ENCODE measurements around the gene CACNA1E.

The CACNA1E gene

DNA sequence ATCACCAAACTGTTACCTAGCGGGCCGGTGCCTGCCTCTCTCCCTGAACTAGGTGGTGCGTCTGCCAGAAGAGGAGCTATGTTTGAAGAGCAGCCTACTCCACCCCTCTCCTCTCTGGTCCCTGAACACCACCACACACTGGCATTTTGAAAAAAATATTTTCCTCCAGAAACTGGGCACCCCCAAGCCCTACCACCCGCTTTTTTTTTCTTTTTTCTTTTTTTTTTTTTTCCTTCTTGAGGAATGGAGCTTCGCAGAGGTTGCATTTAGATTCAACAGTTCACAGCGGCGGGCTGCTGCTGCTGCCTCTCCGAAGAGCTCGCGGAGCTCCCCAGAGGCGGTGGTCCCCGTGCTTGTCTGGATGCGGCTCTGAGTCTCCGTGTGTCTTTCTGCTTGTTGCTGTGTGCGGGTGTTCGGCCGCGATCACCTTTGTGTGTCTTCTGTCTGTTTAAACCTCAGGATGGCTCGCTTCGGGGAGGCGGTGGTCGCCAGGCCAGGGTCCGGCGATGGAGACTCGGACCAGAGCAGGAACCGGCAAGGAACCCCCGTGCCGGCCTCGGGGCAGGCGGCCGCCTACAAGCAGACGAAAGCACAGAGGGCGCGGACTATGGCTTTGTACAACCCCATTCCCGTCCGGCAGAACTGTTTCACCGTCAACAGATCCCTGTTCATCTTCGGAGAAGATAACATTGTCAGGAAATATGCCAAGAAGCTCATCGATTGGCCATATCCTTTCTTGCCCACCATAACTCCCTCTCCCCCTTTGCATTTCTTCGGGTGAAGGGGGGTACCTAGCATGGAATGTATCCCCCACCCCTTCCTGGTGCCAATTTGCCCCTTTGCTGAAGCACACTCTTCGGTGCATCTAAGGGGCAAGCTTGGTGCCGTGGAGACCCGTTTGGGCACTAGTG is at the start of gene CACNA1E:
Gene CACNA1E, plus strand, starts transcription at position 233 of the 911 bp plus-strand sequence. Its CDS starts 228 bp downstream, at position 461.
- no peak for DNase-seq (ENCODE audit: low read depth in 2 of 2)

- DNase-seq (ENCODE audit: low read depth in 2 of 2), result no peak
These were observed 49.4 kb upstream of the CACNA1E start for GRCh38 chr1:181433931-181434330.

- DNase-seq (ENCODE audit: low read depth in 2 of 2), result no peak
These were observed 45.3 kb upstream of the CACNA1E start for GRCh38 chr1:181438013-181438412.

- DNase-seq (ENCODE audit: low read depth in 2 of 2), result no peak
These were observed 42.8 kb upstream of the CACNA1E start for GRCh38 chr1:181440510-181440909.

DNA sequence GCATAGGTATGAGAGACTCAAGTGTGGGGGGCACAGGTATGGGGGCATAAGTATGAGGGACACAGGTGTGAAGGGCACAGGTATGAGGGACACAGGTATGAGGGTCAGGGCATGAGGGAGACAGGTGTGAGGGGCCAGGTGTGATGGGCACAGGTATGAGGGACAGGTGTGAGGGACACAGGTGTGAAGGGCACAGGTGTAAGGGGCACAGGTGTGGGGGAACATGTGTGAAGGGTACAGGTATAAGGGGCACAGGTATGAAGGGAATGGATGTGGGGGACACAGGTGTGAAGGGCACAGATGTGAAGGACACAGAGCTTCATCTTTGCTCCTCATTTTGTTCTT is 41.2 kb upstream of the CACNA1E start:
- DNase-seq (ENCODE audit: low read depth in 2 of 2), result no peak

DNA sequence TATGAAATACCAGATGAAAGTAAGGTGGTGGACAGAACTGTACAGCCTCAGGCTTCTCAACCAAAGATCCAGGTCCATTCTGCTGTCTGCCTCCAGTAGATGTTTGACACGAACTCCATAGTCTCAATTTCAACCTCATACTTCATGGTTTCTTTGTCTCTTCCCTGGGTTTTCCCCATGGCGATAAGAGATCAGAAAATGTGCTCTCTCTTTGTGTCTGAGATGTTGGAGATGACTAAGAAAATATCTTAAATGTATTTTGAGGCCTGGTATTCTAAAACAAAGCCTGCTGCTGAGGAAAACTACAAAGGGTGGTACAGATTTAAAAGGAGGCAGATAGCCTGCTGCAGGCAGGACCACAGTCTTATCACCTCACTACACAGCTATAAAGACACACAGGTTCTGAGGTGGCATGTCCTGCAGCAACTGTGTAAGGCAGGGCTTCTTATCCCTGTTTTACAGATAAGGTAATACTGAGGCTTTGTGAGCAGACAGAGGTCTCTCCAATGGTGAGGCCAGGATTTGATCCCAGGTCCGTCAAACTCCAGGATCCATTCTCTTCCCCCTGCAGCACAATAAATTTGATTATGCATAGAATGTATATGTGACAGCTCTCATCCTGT is 40.0 kb upstream of the CACNA1E start:
- DNase-seq (ENCODE audit: low read depth in 2 of 2), result no peak

GRCh38 chr1:181445436-181445835 is 37.9 kb upstream of the CACNA1E start:
- DNase-seq (ENCODE audit: low read depth in 2 of 2), result no peak

DNA sequence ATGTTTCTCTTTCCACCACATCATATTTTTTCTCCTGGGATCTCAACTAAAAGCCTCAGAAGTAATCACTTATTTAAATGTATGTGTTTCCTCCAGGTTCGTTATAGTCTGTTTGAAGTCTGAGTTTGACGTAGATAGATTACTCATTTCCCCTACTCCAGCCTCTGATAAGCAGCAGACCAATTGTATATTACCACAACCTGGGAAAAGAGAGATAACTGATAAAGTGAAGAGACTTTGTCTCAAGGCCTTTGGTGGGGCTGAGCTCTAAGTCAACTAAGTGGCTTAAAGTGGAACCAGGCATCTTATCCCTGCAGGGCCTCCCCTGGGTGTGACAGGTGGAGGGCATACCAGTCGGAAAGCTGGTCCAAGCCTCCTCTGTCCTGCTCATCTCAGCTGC is 34.9 kb upstream of the CACNA1E start:
- no peak for DNase-seq (ENCODE audit: low read depth in 2 of 2)

DNA sequence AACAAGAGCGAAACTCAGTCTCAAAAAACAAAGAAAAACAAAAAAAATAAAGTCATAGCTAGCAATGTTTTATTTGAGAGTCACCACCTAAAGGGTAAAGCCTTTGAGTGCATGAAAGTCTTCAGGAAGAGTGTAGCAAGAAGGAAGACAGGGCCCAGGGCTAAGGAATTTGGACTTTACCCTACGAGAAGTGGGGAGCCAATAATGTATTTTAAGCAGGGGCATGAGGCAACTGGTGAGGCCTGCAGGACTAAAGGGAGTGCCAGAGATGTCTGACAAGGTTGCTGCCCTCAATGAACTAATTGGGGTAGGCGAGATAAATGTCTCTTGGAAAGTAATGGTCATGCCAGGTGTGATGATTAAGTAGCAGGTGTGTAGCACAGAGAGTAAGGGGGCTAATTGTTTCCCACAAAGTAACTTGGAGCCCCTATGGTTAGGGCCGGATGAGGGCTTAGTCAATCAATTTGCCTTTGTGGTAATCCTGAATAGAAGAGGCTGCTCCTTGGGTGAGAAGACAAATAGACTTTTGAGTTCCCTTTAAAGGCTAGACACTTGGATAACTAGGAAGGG is 31.6 kb upstream of the CACNA1E start:
- DNase-seq (ENCODE audit: low read depth in 2 of 2), result no peak

DNA sequence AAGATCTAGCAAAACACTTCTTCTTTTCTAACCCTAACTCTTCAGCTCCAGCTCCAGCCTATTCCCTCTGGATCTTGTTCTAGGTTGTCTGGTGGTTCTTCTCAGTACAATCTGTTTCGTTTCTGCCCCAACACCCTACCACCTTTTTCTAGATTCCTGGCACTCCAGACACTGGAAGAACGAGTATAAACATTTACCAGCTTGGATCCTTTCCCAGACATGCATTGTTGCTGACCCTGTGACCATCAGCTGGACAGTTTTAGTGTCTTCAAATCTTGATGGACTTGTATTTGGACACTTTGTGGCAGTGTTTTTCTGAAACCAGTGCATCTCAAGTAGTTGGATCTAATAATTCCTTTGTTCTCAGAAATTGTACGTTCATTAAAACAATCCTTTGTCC is 30.6 kb upstream of the CACNA1E start:
- no peak for DNase-seq (ENCODE audit: low read depth in 2 of 2)

DNA sequence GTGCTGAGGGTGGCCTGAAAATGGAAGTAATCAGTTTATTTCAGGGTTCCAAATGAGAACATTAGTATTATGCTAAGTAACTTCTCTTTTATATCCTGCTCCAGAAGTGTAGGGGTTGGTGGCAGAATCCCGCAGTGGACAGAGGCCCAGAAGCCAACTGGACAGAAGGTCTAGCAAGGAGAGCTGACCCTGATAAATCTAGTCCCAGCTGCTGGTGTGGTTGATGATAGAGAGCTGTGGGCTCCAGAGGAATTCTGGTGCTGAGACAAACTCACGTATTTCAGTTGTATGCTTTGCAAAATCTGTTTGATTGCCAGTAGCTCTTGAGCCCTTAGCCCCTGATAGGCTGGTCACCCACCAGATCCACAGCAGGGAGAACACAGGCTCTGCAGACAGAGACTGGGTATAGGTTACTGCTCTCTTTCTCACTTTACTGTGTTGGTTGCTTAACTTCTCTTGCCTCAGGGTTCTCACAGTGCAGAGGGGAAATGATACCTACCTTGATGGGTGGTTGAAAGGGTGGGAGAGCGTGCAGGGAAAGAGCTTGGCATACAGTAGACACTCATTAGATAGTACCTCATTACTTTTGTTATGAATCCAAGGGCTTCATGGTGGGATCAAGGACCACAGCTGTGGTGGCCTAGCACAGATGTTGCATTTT is 29.6 kb upstream of the CACNA1E start:
- no peak for DNase-seq (ENCODE audit: low read depth in 2 of 2)

- no peak for DNase-seq (ENCODE audit: low read depth in 2 of 2)
These were observed 26.8 kb upstream of the CACNA1E start for GRCh38 chr1:181456551-181456950.

GRCh38 chr1:181458419-181458818 is 24.9 kb upstream of the CACNA1E start:
- no peak for DNase-seq (ENCODE audit: low read depth in 2 of 2)

DNA sequence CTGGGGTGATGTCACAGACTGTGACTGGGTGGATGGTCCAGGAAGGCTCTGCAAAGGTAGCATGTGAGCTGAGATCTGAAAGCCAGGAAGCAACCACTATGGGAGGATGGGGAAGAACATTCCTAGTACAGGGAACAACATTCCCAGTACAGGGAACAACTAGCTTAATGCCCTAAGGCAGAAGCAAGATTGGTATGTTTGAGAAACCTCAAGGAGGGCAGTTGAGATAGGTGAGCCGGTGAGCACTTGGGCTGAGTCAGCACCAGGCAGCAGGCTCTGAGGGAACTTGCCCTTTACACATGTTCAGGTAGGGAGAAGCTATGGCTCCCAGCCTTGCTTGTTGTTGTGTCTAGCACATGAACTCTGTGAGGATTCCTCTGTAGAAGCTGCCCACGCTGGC is 24.2 kb upstream of the CACNA1E start:
- no peak for DNase-seq (ENCODE audit: low read depth in 2 of 2)

- DNase-seq (ENCODE audit: low read depth in 2 of 2), result no peak
These were observed 13.5 kb upstream of the CACNA1E start for GRCh38 chr1:181469829-181470228.

DNA sequence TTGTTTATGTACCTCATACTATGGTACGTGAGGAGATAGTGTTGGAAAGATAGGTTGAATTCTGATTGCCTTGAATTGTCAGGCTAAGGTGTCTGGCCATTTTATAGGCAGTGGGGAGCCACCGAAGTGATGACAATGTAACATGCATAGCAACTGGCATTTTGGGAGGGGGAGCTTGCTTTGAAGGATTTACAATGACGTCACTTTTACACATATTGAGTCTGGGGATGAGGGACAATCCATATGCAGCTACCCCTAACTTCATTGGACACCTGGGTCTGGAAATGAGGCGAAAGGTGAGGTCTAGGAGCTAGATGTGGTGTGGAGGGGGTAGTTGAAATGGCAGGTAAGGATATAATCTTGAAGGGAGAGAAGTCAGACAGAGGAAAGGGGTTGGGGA is 7.7 kb upstream of the CACNA1E start:
- DNase-seq (ENCODE audit: low read depth in 2 of 2), result no peak

- no peak for DNase-seq (ENCODE audit: low read depth in 2 of 2)
These were observed 6.7 kb upstream of the CACNA1E start for GRCh38 chr1:181476581-181476980.

- DNase-seq (ENCODE audit: low read depth in 2 of 2), result no peak
These were observed 5.0 kb upstream of the CACNA1E start for GRCh38 chr1:181478306-181478705.

- DNase-seq (ENCODE audit: low read depth in 2 of 2), result no peak
These were observed 4.1 kb upstream of the CACNA1E start for GRCh38 chr1:181479137-181479745.

GRCh38 chr1:181482001-181482430 is 1.3 kb upstream of the CACNA1E start:
- DNase-seq (ENCODE audit: low read depth in 2 of 2), result no peak

GRCh38 chr1:181482521-181483284 is 614 bp upstream of the CACNA1E start:
- no peak for DNase-seq (ENCODE audit: low read depth in 2 of 2)
